HL-60 (cell line): Measurements from ENCODE around the gene ZFP28.

Source experiments
- DNase-seq, 2 experiments: peaks; one replicate each; pipeline ENCODE4 v3.0.0-alpha.2; 2010 to 2020; ENCODE audit warnings: low read depth in 1 of 2, low spot score in 1 of 2
- H3K27ac ChIP-seq: fragments of 250-450 bp; sonication (Bioruptor Pico); replicated peaks from 2 replicates; pipeline ENCODE4 v1.5.1; 2020; ENCODE audit warnings: mild to moderate bottlenecking, moderate library complexity
- H3K27me3 ChIP-seq: fragments of 250-450 bp; sonication (Bioruptor Pico); 2 replicates; pipeline ENCODE4 v1.5.1; 2021; ENCODE audit warnings: mild to moderate bottlenecking, moderate library complexity; ENCODE audit not compliant: insufficient read depth, poor library complexity, severe bottlenecking
- H3K4me3 ChIP-seq: replicated peaks from 2 replicates; pipeline ENCODE4 v1.5.1; 2011; ENCODE audit warnings: mild to moderate bottlenecking, control low read depth, low read length; ENCODE audit not compliant: insufficient read depth
- GABPA ChIP-seq: IDR thresholded peaks from 2 replicates; pipeline ENCODE4 v1.6.1; 2012; ENCODE audit warnings: low read depth
- POLR2AphosphoS5 ChIP-seq: IDR thresholded peaks from 2 replicates; pipeline ENCODE4 v1.6.1; 2012; ENCODE audit warnings: low read depth
- SPI1 ChIP-seq: IDR thresholded peaks from 2 replicates; pipeline ENCODE4 v1.6.1; 2012; ENCODE audit warnings: low read depth, mild to moderate bottlenecking, borderline replicate concordance
- TF ChIP-seq, protein P1 (sequence below): IDR thresholded peaks from 2 replicates; pipeline ENCODE4 v1.6.1; 2012; ENCODE audit warnings: low read depth; ENCODE audit not compliant: insufficient replicate concordance
- TF ChIP-seq, protein P2 (sequence below): IDR thresholded peaks from one replicate; pipeline ENCODE4 v1.5.1; 2011; ENCODE audit warnings: low read length, control low read depth, inconsistent platforms; ENCODE audit not compliant: insufficient read depth

The ZFP28 gene

DNA sequence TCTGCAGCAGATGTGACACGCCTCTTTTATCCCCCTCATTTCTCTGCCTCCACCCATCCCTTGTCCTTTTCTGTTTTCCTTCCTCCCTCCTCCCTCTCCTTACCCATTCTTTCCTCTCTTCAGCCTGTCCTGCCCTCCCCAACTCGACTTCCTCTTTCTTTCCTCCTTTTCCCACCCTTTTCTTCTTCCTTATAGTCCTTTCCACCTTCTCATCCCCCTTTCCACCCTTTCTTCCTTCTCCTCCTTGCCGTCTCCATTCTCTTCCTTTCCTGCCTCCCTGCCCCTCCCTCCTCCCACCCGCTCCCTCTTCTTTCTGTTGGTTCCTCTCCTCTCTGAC lies 55.7 kb downstream of the ZFP28 start:
- Histone ChIP-seq H3K4me3 (peak overlapping the region; percentile 95; the same call in 1 of the 2 replicates), H3K27ac (no peak overlapping the region), H3K27me3 (no peaks in the 10 kb centered on the region)
- TF ChIP-seq, protein P1, sequence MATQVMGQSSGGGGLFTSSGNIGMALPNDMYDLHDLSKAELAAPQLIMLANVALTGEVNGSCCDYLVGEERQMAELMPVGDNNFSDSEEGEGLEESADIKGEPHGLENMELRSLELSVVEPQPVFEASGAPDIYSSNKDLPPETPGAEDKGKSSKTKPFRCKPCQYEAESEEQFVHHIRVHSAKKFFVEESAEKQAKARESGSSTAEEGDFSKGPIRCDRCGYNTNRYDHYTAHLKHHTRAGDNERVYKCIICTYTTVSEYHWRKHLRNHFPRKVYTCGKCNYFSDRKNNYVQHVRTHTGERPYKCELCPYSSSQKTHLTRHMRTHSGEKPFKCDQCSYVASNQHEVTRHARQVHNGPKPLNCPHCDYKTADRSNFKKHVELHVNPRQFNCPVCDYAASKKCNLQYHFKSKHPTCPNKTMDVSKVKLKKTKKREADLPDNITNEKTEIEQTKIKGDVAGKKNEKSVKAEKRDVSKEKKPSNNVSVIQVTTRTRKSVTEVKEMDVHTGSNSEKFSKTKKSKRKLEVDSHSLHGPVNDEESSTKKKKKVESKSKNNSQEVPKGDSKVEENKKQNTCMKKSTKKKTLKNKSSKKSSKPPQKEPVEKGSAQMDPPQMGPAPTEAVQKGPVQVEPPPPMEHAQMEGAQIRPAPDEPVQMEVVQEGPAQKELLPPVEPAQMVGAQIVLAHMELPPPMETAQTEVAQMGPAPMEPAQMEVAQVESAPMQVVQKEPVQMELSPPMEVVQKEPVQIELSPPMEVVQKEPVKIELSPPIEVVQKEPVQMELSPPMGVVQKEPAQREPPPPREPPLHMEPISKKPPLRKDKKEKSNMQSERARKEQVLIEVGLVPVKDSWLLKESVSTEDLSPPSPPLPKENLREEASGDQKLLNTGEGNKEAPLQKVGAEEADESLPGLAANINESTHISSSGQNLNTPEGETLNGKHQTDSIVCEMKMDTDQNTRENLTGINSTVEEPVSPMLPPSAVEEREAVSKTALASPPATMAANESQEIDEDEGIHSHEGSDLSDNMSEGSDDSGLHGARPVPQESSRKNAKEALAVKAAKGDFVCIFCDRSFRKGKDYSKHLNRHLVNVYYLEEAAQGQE, result no peak
- TF ChIP-seq SPI1 (peak; percentile 46), POLR2AphosphoS5 (no peak), GABPA (no peak)
- DNase-seq, result no peak

DNA sequence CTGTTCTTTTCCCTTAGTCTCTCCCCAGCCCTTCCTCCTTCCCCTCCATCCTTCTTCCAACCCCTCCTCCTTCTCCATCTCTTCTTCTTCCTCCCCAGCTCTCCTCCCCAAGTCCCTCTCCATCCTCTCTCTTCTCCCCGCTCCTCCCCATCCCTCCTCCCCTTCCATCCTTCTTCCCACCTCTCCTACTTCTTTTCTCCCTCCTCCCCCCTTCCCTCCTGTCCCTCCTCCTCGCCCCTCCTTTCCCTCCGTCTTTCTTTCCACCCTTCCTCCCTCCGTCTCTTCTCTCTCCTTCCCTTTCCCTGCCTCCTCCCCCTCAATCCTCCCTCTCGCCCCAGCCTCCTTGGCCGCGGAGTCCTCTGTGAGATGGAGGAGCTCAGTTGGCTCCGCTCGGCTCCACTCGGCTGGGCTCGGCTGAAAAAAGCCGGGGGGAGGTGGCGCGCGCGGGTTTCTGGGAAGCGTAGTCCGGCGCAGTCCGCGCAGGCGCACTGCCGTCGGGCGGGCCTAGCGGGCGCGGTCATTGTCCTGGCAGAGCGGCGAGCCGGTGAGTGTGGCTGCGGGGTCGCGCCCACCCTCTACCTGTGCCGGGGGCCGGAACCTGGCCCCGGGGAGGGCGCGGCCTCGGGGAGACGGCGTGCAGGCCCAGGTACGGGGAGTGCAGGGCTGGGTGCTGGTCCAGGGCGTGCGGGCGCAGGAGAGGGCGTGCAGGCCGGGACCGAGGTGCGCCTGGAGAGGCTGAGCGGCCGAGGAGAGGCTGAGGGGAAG lies 56.2 kb downstream of the ZFP28 start, which contains the start of gene ZNF71:
TSS of gene ZNF71 (plus strand) at position 520 of the 765 bp plus-strand sequence. CDS start 6,257 bp downstream, outside the sequence.
- H3K4me3 ChIP-seq, result peak within 1 kb of the TSS; percentile 95
- H3K27me3 ChIP-seq, result no peaks in the 10 kb centered on the region
- peak within 1 kb of the TSS; percentile 55 for H3K27ac ChIP-seq
- TF ChIP-seq POLR2AphosphoS5, result 0 out of 2 replicates have a peak, but pooled peaks have one; percentile 32
- TF ChIP-seq, protein P2, sequence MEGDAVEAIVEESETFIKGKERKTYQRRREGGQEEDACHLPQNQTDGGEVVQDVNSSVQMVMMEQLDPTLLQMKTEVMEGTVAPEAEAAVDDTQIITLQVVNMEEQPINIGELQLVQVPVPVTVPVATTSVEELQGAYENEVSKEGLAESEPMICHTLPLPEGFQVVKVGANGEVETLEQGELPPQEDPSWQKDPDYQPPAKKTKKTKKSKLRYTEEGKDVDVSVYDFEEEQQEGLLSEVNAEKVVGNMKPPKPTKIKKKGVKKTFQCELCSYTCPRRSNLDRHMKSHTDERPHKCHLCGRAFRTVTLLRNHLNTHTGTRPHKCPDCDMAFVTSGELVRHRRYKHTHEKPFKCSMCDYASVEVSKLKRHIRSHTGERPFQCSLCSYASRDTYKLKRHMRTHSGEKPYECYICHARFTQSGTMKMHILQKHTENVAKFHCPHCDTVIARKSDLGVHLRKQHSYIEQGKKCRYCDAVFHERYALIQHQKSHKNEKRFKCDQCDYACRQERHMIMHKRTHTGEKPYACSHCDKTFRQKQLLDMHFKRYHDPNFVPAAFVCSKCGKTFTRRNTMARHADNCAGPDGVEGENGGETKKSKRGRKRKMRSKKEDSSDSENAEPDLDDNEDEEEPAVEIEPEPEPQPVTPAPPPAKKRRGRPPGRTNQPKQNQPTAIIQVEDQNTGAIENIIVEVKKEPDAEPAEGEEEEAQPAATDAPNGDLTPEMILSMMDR, result no peak
- peak; percentile 82 to 90 for DNase-seq

DNA sequence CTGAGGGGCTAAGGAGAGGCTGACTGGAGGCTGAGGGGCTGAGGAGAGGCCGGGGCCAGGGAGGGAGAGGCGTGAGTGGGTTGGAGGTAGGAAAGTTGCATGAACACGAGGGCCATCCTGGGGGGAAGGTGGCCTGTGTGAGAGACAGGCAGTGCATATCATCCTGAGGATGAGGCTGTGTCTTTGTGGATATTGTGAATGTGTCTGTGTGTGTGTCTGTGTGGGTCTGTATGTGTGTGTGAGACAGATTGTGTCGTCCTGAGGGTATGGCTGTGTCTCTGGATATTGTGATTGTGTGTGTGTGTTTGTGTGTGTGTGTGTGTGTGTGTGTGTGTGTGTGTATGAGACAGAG lies 56.8 kb downstream of the ZFP28 start:
- Histone ChIP-seq H3K27me3 (no peaks in the 10 kb centered on the region), H3K27ac (peak overlapping the region; percentile 55), H3K4me3 (peak overlapping the region; percentile 95)
- TF ChIP-seq SPI1 (no peak), POLR2AphosphoS5 (0 out of 2 replicates have a peak, but pooled peaks have one; percentile 6)
- no peak for DNase-seq

DNA sequence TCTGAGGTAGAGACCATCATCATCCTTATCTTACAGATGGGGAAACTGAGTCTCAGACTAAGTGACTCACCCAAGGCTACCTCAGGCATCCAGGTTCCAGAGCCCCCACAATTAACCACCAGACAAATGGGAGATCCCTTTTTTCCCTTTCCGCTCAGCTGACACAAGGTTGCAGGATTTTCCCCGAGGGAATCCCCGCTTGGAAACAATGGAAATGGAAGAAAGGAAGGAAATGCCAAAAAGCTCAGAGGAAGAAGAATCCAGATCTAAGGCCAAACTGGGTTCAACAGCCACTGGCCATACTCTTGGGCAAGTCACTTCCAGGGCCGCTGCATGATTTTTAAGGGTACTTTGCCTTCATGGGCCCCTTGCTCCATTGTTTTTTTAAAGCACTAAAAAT lies 57.9 kb downstream of the ZFP28 start:
- DNase-seq, result no peak
- no peak overlapping the region for H3K4me3 ChIP-seq
- no peak for TF ChIP-seq GABPA
- TF ChIP-seq, protein P2, result no peak
- TF ChIP-seq, protein P1, result no peak
- TF ChIP-seq SPI1, result no peak
- no peak for TF ChIP-seq POLR2AphosphoS5
- H3K27ac ChIP-seq, result no peak overlapping the region
- no peaks in the 10 kb centered on the region for H3K27me3 ChIP-seq

DNA sequence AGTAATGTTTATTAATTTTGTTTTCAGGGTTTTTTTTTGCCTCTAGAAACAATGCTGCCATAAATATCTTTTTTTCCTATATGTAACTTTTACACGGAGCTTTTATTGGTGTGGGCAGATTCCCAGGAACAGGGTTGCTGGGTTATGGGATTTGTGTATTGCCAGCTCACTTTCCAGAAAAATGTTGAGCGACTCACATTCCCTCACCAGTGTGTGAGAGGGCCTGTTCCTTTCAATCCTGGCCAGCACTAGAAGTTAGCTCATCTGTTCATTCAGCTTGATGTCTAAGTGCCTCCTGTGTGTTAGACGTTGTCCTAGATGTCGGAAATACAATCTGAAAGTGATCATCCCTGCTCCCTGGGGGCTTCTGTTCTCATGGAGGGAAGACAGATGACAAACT lies 58.9 kb downstream of the ZFP28 start:
- no peak overlapping the region for H3K27ac ChIP-seq
- no peak for DNase-seq
- H3K27me3 ChIP-seq, result no peaks in the 10 kb centered on the region
- TF ChIP-seq, protein P2, result no peak
- TF ChIP-seq, protein P1, result no peak
- TF ChIP-seq GABPA, result no peak
- TF ChIP-seq POLR2AphosphoS5, result no peak
- TF ChIP-seq SPI1, result no peak
- H3K4me3 ChIP-seq, result no peak overlapping the region
